ENCODE results near the gene RILPL2.

GRCh38 chr12:123428591-123428990 lies 7.9 kb downstream of the RILPL2 start:
- TF ChIP-seq, protein P1, sequence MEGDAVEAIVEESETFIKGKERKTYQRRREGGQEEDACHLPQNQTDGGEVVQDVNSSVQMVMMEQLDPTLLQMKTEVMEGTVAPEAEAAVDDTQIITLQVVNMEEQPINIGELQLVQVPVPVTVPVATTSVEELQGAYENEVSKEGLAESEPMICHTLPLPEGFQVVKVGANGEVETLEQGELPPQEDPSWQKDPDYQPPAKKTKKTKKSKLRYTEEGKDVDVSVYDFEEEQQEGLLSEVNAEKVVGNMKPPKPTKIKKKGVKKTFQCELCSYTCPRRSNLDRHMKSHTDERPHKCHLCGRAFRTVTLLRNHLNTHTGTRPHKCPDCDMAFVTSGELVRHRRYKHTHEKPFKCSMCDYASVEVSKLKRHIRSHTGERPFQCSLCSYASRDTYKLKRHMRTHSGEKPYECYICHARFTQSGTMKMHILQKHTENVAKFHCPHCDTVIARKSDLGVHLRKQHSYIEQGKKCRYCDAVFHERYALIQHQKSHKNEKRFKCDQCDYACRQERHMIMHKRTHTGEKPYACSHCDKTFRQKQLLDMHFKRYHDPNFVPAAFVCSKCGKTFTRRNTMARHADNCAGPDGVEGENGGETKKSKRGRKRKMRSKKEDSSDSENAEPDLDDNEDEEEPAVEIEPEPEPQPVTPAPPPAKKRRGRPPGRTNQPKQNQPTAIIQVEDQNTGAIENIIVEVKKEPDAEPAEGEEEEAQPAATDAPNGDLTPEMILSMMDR (IDR thresholded peaks at IDR 0.05): no peak
- TF ChIP-seq POLR2A (IDR thresholded peaks at IDR 0.05; ENCODE audit: low read depth) (no peak), POLR2AphosphoS5 (IDR thresholded peaks at IDR 0.05) (no peak), EP300 (IDR thresholded peaks at IDR 0.05) (no peak)

All from esophagus muscularis mucosa (tissue), 4 donors.